ENCODE data around the gene UPB1.

GRCh38 chr22:24457894-24458420 is 37.2 kb upstream of the UPB1 start:
- no peak for TF ChIP-seq CTCF (IDR thresholded peaks at IDR 0.05; ENCODE audit: low read depth, low read length, missing input control)
- no peak for TF ChIP-seq RAD21 (IDR thresholded peaks at IDR 0.05)
- no peak for TF ChIP-seq REST (IDR thresholded peaks at IDR 0.05)
- no peak for TF ChIP-seq JUND (IDR thresholded peaks at IDR 0.05)
- no peak for TF ChIP-seq MAX (IDR thresholded peaks at IDR 0.05)
- no peak for TF ChIP-seq FOXA1 (IDR thresholded peaks at IDR 0.05)
- TF ChIP-seq YY1 (IDR thresholded peaks at IDR 0.05): no peak
- no peak for TF ChIP-seq SP1 (IDR thresholded peaks at IDR 0.05)

Measured in liver (tissue), 3 donors.